Liver (tissue), 9 donors: ENCODE results near the gene DGKQ. TPM values are rescaled to one million over a fixed set of nuclear protein-coding genes. Genes with fewer than 3 reads are reported as not detected.

Experiments
- DNase-seq: peaks from one replicate; pipeline ENCODE4 v3.0.0-alpha.2; 2017; ENCODE audit warnings: low spot score
- H3K27ac ChIP-seq, 2 donors: one replicate each; pipeline ENCODE4 v1.7.0; 2013; ENCODE audit warnings: inconsistent platforms in 2 of 2, low read length in 2 of 2, control low read depth in 1 of 2, low read depth in 1 of 2, mild to moderate bottlenecking in 1 of 2
- H3K27me3 ChIP-seq, 4 donors: one replicate each; pipeline versions ENCODE4 v1.6.1 to v1.7.0; 2013; ENCODE audit warnings: low read length in 3 of 4, inconsistent platforms in 1 of 4, mild to moderate bottlenecking in 1 of 4, moderate library complexity in 1 of 4; ENCODE audit not compliant: control insufficient read depth in 4 of 4, insufficient read depth in 4 of 4
- H3K36me3 ChIP-seq, 4 donors: one replicate each; pipeline versions ENCODE4 v1.6.1 to v1.7.0; 2013; ENCODE audit warnings: low read length in 3 of 4, mild to moderate bottlenecking in 3 of 4, low read depth in 1 of 4, moderate library complexity in 1 of 4; ENCODE audit not compliant: control insufficient read depth in 4 of 4, insufficient read depth in 3 of 4
- H3K4me1 ChIP-seq, 4 donors: one replicate each; pipeline versions ENCODE4 v1.6.1 to v1.7.0; 2013; ENCODE audit warnings: low read length in 3 of 4, mild to moderate bottlenecking in 3 of 4, moderate library complexity in 1 of 4; ENCODE audit not compliant: control insufficient read depth in 4 of 4, insufficient read depth in 4 of 4
- H3K4me3 ChIP-seq, 3 donors: one replicate each; pipeline versions ENCODE4 v1.6.1 to v1.7.0; 2013; ENCODE audit warnings: low read length in 3 of 3, control low read depth in 1 of 3, low read depth in 1 of 3, mild to moderate bottlenecking in 1 of 3
- H3K9ac ChIP-seq, 2 donors: one replicate each; pipeline ENCODE4 v1.7.0; 2013; ENCODE audit warnings: low read length in 2 of 2, mild to moderate bottlenecking in 2 of 2, moderate library complexity in 2 of 2, control low read depth in 1 of 2, low read depth in 1 of 2
- H3K9me3 ChIP-seq, 4 donors: one replicate each; pipeline versions ENCODE4 v1.6.1 to v1.7.0; 2013; ENCODE audit warnings: low read length in 3 of 4; ENCODE audit not compliant: control insufficient read depth in 4 of 4
- EGR1 ChIP-seq, 2 donors: IDR thresholded peaks; 2 replicates each; pipeline ENCODE4 v1.6.1; 2016 to 2018; ENCODE audit warnings: antibody characterized with exemption in 2 of 2, low read depth in 2 of 2
- FOXA2 ChIP-seq: IDR thresholded peaks from 2 replicates; pipeline ENCODE4 v1.6.1; 2016; ENCODE audit warnings: antibody characterized with exemption
- GABPA ChIP-seq, 2 donors: IDR thresholded peaks in 1 of 2; conservative IDR thresholded peaks in 1 of 2; 2 replicates each; pipeline ENCODE4 v1.6.1; 2016; ENCODE audit warnings: antibody characterized with exemption in 2 of 2, mild to moderate bottlenecking in 1 of 2, moderate library complexity in 1 of 2
- HNF4A ChIP-seq, 2 donors: conservative IDR thresholded peaks; 2 replicates each; pipeline ENCODE4 v1.6.1; 2016; ENCODE audit warnings: antibody characterized with exemption in 2 of 2, mild to moderate bottlenecking in 2 of 2
- HNF4G ChIP-seq: IDR thresholded peaks from 2 replicates; pipeline ENCODE4 v1.6.1; 2016; ENCODE audit warnings: antibody characterized with exemption
- JUND ChIP-seq, 2 donors: IDR thresholded peaks; 2 replicates each; pipeline ENCODE4 v1.6.1; 2016; ENCODE audit warnings: antibody characterized with exemption in 2 of 2
- NR2F2 ChIP-seq: IDR thresholded peaks from 2 replicates; pipeline ENCODE4 v1.6.1; 2016; ENCODE audit warnings: antibody characterized with exemption
- RAD21 ChIP-seq, 2 donors: IDR thresholded peaks; 2 replicates each; pipeline ENCODE4 v1.6.1; 2016; ENCODE audit warnings: antibody characterized with exemption in 2 of 2, mild to moderate bottlenecking in 2 of 2
- RXRA ChIP-seq, 2 donors: IDR thresholded peaks; 2 replicates each; pipeline ENCODE4 v1.6.1; 2017 to 2018; ENCODE audit warnings: antibody characterized with exemption in 2 of 2, mild to moderate bottlenecking in 1 of 2
- SP1 ChIP-seq: IDR thresholded peaks from 2 replicates; pipeline ENCODE4 v1.6.1; 2018; ENCODE audit warnings: antibody characterized with exemption, mild to moderate bottlenecking
- TAF1 ChIP-seq: conservative IDR thresholded peaks from 2 replicates; pipeline ENCODE4 v1.6.1; 2016; ENCODE audit warnings: antibody characterized with exemption, mild to moderate bottlenecking
- YY1 ChIP-seq: IDR thresholded peaks from 2 replicates; pipeline ENCODE4 v1.6.1; 2016; ENCODE audit warnings: antibody characterized with exemption, mild to moderate bottlenecking
- whole genome bisulfite sequencing: extraction: QIAGEN DNeasy Blood & Tissue Kit; methylation state at CpG from one replicate; pipeline ENCODE4 v1.1.7; 2013; 5-methylcytosine and 5-hydroxymethylcytosine counted together
- polyA plus RNA-seq, 2 donors: library from polyadenylated mRNA; stranded (reverse) in 1 of 2; unstranded in 1 of 2; fragments of 200-250 nt in 1 of 2; fragments of >200 nt in 1 of 2; fragmentation: Nextera tagmentation in 1 of 2; extraction: Ambion mirVana in 1 of 2; gene quantifications; one replicate each; pipeline versions ENCODE4 v1.2.1 to v1.2.3, GENCODE V29; 2013 to 2015
- total RNA-seq, 2 donors: library from RNA; depleted of rRNA; stranded (reverse); fragments of >200 nt; gene quantifications; one replicate each; pipeline ENCODE4 v1.2.3, GENCODE V29; 2014
- TF ChIP-seq, protein P1 (sequence below): IDR thresholded peaks from 2 replicates; pipeline ENCODE4 v1.6.1; 2016; ENCODE audit warnings: antibody characterized with exemption, mild to moderate bottlenecking
- TF ChIP-seq, protein P2 (sequence below): fragments of 150-350 bp; IDR thresholded peaks from 2 replicates; pipeline ENCODE4 v1.5.1; 2017; ENCODE audit warnings: improper control_type of control experiment, low read depth, low read length; ENCODE audit not compliant: missing input control
- TF ChIP-seq, protein P3 (sequence below): IDR thresholded peaks from 2 replicates; pipeline ENCODE4 v1.6.1; 2016; ENCODE audit warnings: antibody characterized with exemption
- donor health status: healthy.
- donor health status: healthy.
- donor health status: healthy.
- donor health status: healthy.
- donor health status: healthy.

The DGKQ gene
- total and polyA plus RNA-seq, 4 donors, result 1.5 to 8.8 (median 3.6) TPM

- H3K27me3 ChIP-seq, result no peaks in the 10 kb centered on the region
- peaks cover 11 to 39% (median 25%) of the 10 kb centered on the region in 4 donors for H3K4me1 ChIP-seq
- TF ChIP-seq, protein P1, sequence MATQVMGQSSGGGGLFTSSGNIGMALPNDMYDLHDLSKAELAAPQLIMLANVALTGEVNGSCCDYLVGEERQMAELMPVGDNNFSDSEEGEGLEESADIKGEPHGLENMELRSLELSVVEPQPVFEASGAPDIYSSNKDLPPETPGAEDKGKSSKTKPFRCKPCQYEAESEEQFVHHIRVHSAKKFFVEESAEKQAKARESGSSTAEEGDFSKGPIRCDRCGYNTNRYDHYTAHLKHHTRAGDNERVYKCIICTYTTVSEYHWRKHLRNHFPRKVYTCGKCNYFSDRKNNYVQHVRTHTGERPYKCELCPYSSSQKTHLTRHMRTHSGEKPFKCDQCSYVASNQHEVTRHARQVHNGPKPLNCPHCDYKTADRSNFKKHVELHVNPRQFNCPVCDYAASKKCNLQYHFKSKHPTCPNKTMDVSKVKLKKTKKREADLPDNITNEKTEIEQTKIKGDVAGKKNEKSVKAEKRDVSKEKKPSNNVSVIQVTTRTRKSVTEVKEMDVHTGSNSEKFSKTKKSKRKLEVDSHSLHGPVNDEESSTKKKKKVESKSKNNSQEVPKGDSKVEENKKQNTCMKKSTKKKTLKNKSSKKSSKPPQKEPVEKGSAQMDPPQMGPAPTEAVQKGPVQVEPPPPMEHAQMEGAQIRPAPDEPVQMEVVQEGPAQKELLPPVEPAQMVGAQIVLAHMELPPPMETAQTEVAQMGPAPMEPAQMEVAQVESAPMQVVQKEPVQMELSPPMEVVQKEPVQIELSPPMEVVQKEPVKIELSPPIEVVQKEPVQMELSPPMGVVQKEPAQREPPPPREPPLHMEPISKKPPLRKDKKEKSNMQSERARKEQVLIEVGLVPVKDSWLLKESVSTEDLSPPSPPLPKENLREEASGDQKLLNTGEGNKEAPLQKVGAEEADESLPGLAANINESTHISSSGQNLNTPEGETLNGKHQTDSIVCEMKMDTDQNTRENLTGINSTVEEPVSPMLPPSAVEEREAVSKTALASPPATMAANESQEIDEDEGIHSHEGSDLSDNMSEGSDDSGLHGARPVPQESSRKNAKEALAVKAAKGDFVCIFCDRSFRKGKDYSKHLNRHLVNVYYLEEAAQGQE, result no peak
- TF ChIP-seq JUND (IDR thresholded peaks at IDR 0.05) (no peak), RAD21 (IDR thresholded peaks at IDR 0.05) (no peak), SP1 (no peak), HNF4G (no peak), NR2F2 (no peak), YY1 (peak; percentile 73), EGR1 (IDR thresholded peaks at IDR 0.05; ENCODE audit: low read depth in 2 of 2) (peak in 1 of 2 donors; percentile 29), TAF1 (no peak), RXRA (IDR thresholded peaks at IDR 0.05) (peak; percentile 45 to 61), HNF4A (conservative IDR thresholded peaks at IDR 0.05) (peak; percentile 79 to 86), GABPA (IDR thresholded peaks at IDR 0.05 in 1 of 2, conservative IDR thresholded peaks at IDR 0.05 in 1 of 2) (no peak), FOXA2 (no peak)
- TF ChIP-seq, protein P2, sequence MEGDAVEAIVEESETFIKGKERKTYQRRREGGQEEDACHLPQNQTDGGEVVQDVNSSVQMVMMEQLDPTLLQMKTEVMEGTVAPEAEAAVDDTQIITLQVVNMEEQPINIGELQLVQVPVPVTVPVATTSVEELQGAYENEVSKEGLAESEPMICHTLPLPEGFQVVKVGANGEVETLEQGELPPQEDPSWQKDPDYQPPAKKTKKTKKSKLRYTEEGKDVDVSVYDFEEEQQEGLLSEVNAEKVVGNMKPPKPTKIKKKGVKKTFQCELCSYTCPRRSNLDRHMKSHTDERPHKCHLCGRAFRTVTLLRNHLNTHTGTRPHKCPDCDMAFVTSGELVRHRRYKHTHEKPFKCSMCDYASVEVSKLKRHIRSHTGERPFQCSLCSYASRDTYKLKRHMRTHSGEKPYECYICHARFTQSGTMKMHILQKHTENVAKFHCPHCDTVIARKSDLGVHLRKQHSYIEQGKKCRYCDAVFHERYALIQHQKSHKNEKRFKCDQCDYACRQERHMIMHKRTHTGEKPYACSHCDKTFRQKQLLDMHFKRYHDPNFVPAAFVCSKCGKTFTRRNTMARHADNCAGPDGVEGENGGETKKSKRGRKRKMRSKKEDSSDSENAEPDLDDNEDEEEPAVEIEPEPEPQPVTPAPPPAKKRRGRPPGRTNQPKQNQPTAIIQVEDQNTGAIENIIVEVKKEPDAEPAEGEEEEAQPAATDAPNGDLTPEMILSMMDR, result no peak
- TF ChIP-seq, protein P3, sequence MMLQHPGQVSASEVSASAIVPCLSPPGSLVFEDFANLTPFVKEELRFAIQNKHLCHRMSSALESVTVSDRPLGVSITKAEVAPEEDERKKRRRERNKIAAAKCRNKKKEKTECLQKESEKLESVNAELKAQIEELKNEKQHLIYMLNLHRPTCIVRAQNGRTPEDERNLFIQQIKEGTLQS, result no peak
- H3K9me3 ChIP-seq, result no peaks in the 10 kb centered on the region
- peak within 1 kb of the TSS; percentile 92 to 99 for H3K27ac ChIP-seq
- peaks cover 0 to 8% (median 4%) of the 10 kb centered on the region in 4 donors for H3K36me3 ChIP-seq
- H3K9ac ChIP-seq, result peak within 1 kb of the TSS; percentile 84 to 99
- H3K4me3 ChIP-seq, result peak within 1 kb of the TSS; percentile 53 to 77 (median 60)
- DNase-seq, result peak; percentile 58
- WGBS, result 36% methylated on average over 37 of the region's 37 CpGs
Observed at GRCh38 chr4:993111-994029, 20.0 kb upstream of the DGKQ start, which contains the start of gene SLC26A1. Gene SLC26A1, minus strand, starts transcription at chr4:993404. Its CDS starts 1,701 bp downstream, at chr4:991703.
